Activated B cell treated with CpG ODN at 0.5 μM for 24 hours (primary cell): ENCODE results near the gene ALKBH5. TPM values are rescaled to one million over a fixed set of nuclear protein-coding genes. Genes with fewer than 3 reads are reported as not detected.

Experiments
- ATAC-seq: fragments of 200-7000 bp; cut with Tn5 transposase; one replicate; pipeline ENCODE4 v1.10.0; 2021; ENCODE audit warnings: low read depth, mild to moderate bottlenecking, moderate library complexity
- CTCF ChIA-PET: fragments of 350-600 bp; sonication (Branson Sonifier 250); formaldehyde crosslinking; loops from one replicate; lab custom pipeline; 2021; ENCODE audit warnings: antibody characterized with exemption; lab: Charles Lee
- POLR2A ChIA-PET: fragments of 350-600 bp; sonication (Branson Sonifier 250); formaldehyde crosslinking; loops from one replicate; lab custom pipeline; 2021; ENCODE audit warnings: antibody characterized with exemption; lab: Charles Lee
- DNase-seq: peaks from one replicate; pipeline ENCODE4 v3.0.0; 2022
- H3K27ac Mint-ChIP-seq: one replicate; pipeline ENCODE4 v1.8.0; 2020; ENCODE audit warnings: mixed read lengths
- H3K27me3 Mint-ChIP-seq: one replicate; pipeline ENCODE4 v1.8.0; 2021; ENCODE audit warnings: mixed read lengths
- H3K36me3 Mint-ChIP-seq: one replicate; pipeline ENCODE4 v1.8.0; 2021; ENCODE audit warnings: low read depth, mixed read lengths
- H3K4me1 Mint-ChIP-seq: one replicate; pipeline ENCODE4 v1.8.0; 2021; ENCODE audit warnings: mixed read lengths
- H3K4me3 Mint-ChIP-seq: one replicate; pipeline ENCODE4 v1.8.0; 2020; ENCODE audit warnings: mild to moderate bottlenecking, mixed read lengths
- H3K9me3 Mint-ChIP-seq: one replicate; pipeline ENCODE4 v1.8.0; 2020; ENCODE audit warnings: mixed read lengths
- CTCF ChIP-seq: fragments of 200-600 bp; IDR thresholded peaks from one replicate; pipeline ENCODE4 v1.8.0; 2022; ENCODE audit warnings: antibody characterized with exemption, mild to moderate bottlenecking
- intact Hi-C: fragments of 100-400 bp; cut with micrococcal nuclease; formaldehyde crosslinking; loops from one replicate; pipeline ENCODE4 v1.15.1; 2024
- total RNA-seq: library from RNA; stranded (reverse); gene quantifications from 2 replicates; pipeline ENCODE4 v1.2.3, GENCODE V29; 2022

The ALKBH5 gene
- total RNA-seq, 1 donor from 2014 or later = 74.6 TPM

- ChIA-PET CTCF (no interaction called here), POLR2A (no interaction called here)
- ATAC-seq (no peak), DNase-seq (no peak)
- Mint-ChIP-seq H3K4me3 (no peak overlapping the region), H3K27ac (no peak overlapping the region), H3K36me3 (peaks cover 63% of the 10 kb centered on the region), H3K27me3 (no peaks in the 10 kb centered on the region), H3K9me3 (no peaks in the 10 kb centered on the region), H3K4me1 (peaks cover 6% of the 10 kb centered on the region)
- TF ChIP-seq CTCF = no peak
- intact Hi-C loops = loop anchor here (5.0 kb wide), 1 partner anchor 116 kb away; the partner anchor contains the start of gene SHMT1
Measured at GRCh38 chr17:18246109-18246725, 62.6 kb downstream of the ALKBH5 start.

GRCh38 chr17:18246880-18247612, 63.4 kb downstream of the ALKBH5 start:
- H3K9me3 Mint-ChIP-seq = no peaks in the 10 kb centered on the region
- peaks cover 6% of the 10 kb centered on the region for H3K4me1 Mint-ChIP-seq
- DNase-seq (peak; percentile 35), ATAC-seq (peak; percentile 70)
- no peak for TF ChIP-seq CTCF
- CTCF ChIA-PET = no interaction called here
- POLR2A ChIA-PET = no interaction called here
- H3K4me3 Mint-ChIP-seq = no peak overlapping the region
- H3K27ac Mint-ChIP-seq = no peak overlapping the region
- H3K36me3 Mint-ChIP-seq = peaks cover 69% of the 10 kb centered on the region
- intact Hi-C loops = loop anchor here (5.0 kb wide), 1 partner anchor 115 kb away; the partner anchor contains the start of gene SHMT1
- H3K27me3 Mint-ChIP-seq = no peaks in the 10 kb centered on the region

- ATAC-seq (no peak), DNase-seq (no peak)
- TF ChIP-seq CTCF = no peak
- POLR2A ChIA-PET = no interaction called here
- H3K4me3 Mint-ChIP-seq = no peak overlapping the region
- H3K27me3 Mint-ChIP-seq = no peaks in the 10 kb centered on the region
- CTCF ChIA-PET = no interaction called here
- H3K4me1 Mint-ChIP-seq = peaks cover 6% of the 10 kb centered on the region
- no peak overlapping the region for H3K27ac Mint-ChIP-seq
- intact Hi-C loops = loop anchor here (1.0 to 5.0 kb wide), 2 partner anchors 11 to 115 kb away; partner anchors contain the start of genes FLII and SHMT1
- H3K9me3 Mint-ChIP-seq = no peaks in the 10 kb centered on the region
- peaks cover 72% of the 10 kb centered on the region for H3K36me3 Mint-ChIP-seq
Measured at GRCh38 chr17:18247613-18248001, 64.0 kb downstream of the ALKBH5 start.

GRCh38 chr17:18248300-18248731, 64.7 kb downstream of the ALKBH5 start:
- no peaks in the 10 kb centered on the region for H3K27me3 Mint-ChIP-seq
- no peak overlapping the region for H3K4me3 Mint-ChIP-seq
- H3K36me3 Mint-ChIP-seq = peaks cover 80% of the 10 kb centered on the region
- no peaks in the 10 kb centered on the region for H3K9me3 Mint-ChIP-seq
- POLR2A ChIA-PET = no interaction called here
- intact Hi-C loops = loop anchor here (1.0 to 5.0 kb wide), 2 partner anchors 10 to 114 kb away; partner anchors contain the start of genes FLII and SHMT1
- H3K4me1 Mint-ChIP-seq = peaks cover 6% of the 10 kb centered on the region
- CTCF ChIA-PET = interaction anchor here (1.6 kb wide), 1 partner anchor 89 kb away, joined by 4 read pairs; no protein-coding TSS in a partner anchor
- no peak overlapping the region for H3K27ac Mint-ChIP-seq
- peak; percentile 47 for DNase-seq
- peak; percentile 82 for ATAC-seq
- no peak for TF ChIP-seq CTCF

- Mint-ChIP-seq H3K4me3 (no peak overlapping the region), H3K27ac (no peak overlapping the region), H3K27me3 (no peaks in the 10 kb centered on the region), H3K36me3 (peaks cover 85% of the 10 kb centered on the region), H3K9me3 (no peaks in the 10 kb centered on the region), H3K4me1 (peaks cover 6% of the 10 kb centered on the region)
- ChIA-PET POLR2A (no interaction called here), CTCF (interaction anchor here (1.6 kb wide), 1 partner anchor 88 kb away, joined by 4 read pairs; no protein-coding TSS in a partner anchor)
- intact Hi-C loops = loop anchor here (1.0 to 5.0 kb wide), 2 partner anchors 9 to 113 kb away; partner anchors contain the start of genes FLII and SHMT1
- DNase-seq = no peak
- TF ChIP-seq CTCF = no peak
- ATAC-seq = no peak
Measured at GRCh38 chr17:18248811-18249210, 65.2 kb downstream of the ALKBH5 start.
